SK-N-SH (cell line): ENCODE data around the gene SNRNP27.

ENCODE experiments used
- CHD2 ChIP-seq: fragments of 150-350 bp; IDR thresholded peaks from 2 replicates; pipeline ENCODE4 v1.6.1; 2018; ENCODE audit warnings: low read length; ENCODE audit not compliant: partially characterized antibody
- EZH2phosphoT487 ChIP-seq: fragments of 200-600 bp; sonication (generic); IDR thresholded peaks from 2 replicates; pipeline ENCODE4 v1.6.1; 2017; ENCODE audit warnings: low read depth, mixed run types, mild to moderate bottlenecking, antibody characterized with exemption, moderate library complexity, borderline replicate concordance
- POLR2AphosphoS5 ChIP-seq: IDR thresholded peaks from 2 replicates; pipeline ENCODE4 v1.6.1; 2012; ENCODE audit warnings: low read depth, low read length
- RAD21 ChIP-seq: IDR thresholded peaks from 2 replicates; pipeline ENCODE4 v1.6.1; 2012; ENCODE audit warnings: mild to moderate bottlenecking, low read length
- RFX5 ChIP-seq: IDR thresholded peaks from 2 replicates; pipeline ENCODE4 v1.6.1; 2012; ENCODE audit warnings: mild to moderate bottlenecking, improper control_type of control experiment, low read length
- SIN3A ChIP-seq: IDR thresholded peaks from 2 replicates; pipeline ENCODE4 v1.6.1; 2012; ENCODE audit warnings: low read depth, mild to moderate bottlenecking, low read length, moderate library complexity, borderline replicate concordance
- TF ChIP-seq, protein P1 (sequence below): IDR thresholded peaks from 2 replicates; pipeline ENCODE4 v1.6.1; 2012; ENCODE audit warnings: mild to moderate bottlenecking, low read depth, low read length, moderate library complexity
- TF ChIP-seq, protein P2 (sequence below): fragments of 200-600 bp; sonication (generic); IDR thresholded peaks from 2 replicates; pipeline ENCODE4 v1.6.1; 2017; ENCODE audit warnings: antibody characterized with exemption, mild to moderate bottlenecking, moderate library complexity
- TF ChIP-seq, protein P3 (sequence below): fragments of 150-350 bp; IDR thresholded peaks from 2 replicates; pipeline ENCODE4 v1.6.1; 2017; ENCODE audit warnings: antibody characterized with exemption, low read length, low read depth, borderline replicate concordance

DNA sequence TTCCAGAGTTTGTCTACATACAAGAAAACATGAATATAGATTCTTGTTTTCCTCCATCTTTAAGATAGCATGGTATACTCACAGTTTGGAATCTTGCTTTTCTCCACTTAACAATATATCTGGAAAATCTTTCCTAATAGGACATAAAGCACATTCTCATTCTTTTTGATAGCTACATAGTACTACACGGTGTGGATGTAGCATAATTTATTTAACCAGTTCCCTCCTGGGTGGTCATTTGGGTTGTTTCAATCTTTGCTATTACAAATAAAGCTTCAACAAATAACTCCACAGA lies 40.8 kb downstream of the SNRNP27 start:
- TF ChIP-seq, protein P1, sequence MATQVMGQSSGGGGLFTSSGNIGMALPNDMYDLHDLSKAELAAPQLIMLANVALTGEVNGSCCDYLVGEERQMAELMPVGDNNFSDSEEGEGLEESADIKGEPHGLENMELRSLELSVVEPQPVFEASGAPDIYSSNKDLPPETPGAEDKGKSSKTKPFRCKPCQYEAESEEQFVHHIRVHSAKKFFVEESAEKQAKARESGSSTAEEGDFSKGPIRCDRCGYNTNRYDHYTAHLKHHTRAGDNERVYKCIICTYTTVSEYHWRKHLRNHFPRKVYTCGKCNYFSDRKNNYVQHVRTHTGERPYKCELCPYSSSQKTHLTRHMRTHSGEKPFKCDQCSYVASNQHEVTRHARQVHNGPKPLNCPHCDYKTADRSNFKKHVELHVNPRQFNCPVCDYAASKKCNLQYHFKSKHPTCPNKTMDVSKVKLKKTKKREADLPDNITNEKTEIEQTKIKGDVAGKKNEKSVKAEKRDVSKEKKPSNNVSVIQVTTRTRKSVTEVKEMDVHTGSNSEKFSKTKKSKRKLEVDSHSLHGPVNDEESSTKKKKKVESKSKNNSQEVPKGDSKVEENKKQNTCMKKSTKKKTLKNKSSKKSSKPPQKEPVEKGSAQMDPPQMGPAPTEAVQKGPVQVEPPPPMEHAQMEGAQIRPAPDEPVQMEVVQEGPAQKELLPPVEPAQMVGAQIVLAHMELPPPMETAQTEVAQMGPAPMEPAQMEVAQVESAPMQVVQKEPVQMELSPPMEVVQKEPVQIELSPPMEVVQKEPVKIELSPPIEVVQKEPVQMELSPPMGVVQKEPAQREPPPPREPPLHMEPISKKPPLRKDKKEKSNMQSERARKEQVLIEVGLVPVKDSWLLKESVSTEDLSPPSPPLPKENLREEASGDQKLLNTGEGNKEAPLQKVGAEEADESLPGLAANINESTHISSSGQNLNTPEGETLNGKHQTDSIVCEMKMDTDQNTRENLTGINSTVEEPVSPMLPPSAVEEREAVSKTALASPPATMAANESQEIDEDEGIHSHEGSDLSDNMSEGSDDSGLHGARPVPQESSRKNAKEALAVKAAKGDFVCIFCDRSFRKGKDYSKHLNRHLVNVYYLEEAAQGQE, result no peak
- no peak for TF ChIP-seq RAD21
- TF ChIP-seq, protein P2, sequence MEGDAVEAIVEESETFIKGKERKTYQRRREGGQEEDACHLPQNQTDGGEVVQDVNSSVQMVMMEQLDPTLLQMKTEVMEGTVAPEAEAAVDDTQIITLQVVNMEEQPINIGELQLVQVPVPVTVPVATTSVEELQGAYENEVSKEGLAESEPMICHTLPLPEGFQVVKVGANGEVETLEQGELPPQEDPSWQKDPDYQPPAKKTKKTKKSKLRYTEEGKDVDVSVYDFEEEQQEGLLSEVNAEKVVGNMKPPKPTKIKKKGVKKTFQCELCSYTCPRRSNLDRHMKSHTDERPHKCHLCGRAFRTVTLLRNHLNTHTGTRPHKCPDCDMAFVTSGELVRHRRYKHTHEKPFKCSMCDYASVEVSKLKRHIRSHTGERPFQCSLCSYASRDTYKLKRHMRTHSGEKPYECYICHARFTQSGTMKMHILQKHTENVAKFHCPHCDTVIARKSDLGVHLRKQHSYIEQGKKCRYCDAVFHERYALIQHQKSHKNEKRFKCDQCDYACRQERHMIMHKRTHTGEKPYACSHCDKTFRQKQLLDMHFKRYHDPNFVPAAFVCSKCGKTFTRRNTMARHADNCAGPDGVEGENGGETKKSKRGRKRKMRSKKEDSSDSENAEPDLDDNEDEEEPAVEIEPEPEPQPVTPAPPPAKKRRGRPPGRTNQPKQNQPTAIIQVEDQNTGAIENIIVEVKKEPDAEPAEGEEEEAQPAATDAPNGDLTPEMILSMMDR, result no peak
- no peak for TF ChIP-seq EZH2phosphoT487
- TF ChIP-seq SIN3A, result no peak
- TF ChIP-seq RFX5, result no peak
- TF ChIP-seq CHD2, result no peak
- TF ChIP-seq, protein P3, sequence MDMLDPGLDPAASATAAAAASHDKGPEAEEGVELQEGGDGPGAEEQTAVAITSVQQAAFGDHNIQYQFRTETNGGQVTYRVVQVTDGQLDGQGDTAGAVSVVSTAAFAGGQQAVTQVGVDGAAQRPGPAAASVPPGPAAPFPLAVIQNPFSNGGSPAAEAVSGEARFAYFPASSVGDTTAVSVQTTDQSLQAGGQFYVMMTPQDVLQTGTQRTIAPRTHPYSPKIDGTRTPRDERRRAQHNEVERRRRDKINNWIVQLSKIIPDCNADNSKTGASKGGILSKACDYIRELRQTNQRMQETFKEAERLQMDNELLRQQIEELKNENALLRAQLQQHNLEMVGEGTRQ, result no peak
- TF ChIP-seq POLR2AphosphoS5, result no peak
